Ishikawa (cell line): ENCODE results near the gene RNF115.

Source experiments
- EGR1 ChIP-seq: IDR thresholded peaks from 2 replicates; pipeline ENCODE4 v1.6.1; 2012
- EP300 ChIP-seq: IDR thresholded peaks from 2 replicates; pipeline ENCODE4 v1.6.1; 2012; ENCODE audit warnings: borderline replicate concordance
- FOXM1 ChIP-seq: IDR thresholded peaks from 2 replicates; pipeline ENCODE4 v1.6.1; 2012; ENCODE audit warnings: low read depth, borderline replicate concordance
- TF ChIP-seq, protein P1 (sequence below): IDR thresholded peaks from 2 replicates; pipeline ENCODE4 v1.6.1; 2012

DNA sequence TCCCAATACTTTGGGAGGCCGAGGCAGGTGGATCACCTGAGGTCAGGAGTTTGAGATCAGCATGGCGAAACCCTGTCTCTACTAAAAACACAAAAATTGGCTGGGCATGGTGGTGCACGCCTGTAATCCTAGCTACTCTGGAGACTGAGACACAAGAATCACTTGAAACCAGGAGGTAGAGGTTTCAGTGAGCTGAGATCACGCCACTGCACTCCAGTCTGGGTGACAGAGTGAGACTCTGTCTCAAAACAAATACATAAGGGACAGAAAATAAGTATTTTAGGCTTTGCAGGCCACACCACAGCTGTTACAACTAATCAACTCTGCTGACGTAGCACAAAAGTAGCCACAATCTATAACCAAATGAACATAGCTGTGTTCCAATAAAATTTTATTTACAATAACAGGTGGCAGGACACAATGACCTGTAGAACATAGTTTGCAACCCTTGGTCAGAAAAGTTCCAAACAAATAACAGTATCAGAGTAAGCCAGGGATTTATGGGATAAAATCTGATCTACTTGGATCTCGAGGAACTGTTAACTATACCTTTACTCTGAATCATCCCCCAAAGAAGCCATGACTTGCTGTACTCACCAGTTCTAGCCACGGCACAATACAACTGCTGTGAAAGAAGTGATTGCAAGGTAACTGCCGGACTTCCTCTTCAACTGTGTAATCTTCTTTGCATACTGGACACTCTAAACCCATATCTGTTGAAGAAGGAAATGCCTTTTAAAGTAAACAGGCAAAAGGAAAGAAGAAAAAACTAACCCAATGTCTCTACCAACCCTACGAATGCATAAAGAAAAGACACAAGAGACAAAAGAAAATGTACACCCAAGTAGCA is 76.3 kb downstream of the RNF115 start:
- TF ChIP-seq EGR1 (no peak), FOXM1 (no peak), EP300 (no peak)
- TF ChIP-seq, protein P1, sequence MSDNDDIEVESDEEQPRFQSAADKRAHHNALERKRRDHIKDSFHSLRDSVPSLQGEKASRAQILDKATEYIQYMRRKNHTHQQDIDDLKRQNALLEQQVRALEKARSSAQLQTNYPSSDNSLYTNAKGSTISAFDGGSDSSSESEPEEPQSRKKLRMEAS, result no peak
